ENCODE measurements around the gene LCE3E.

DNA sequence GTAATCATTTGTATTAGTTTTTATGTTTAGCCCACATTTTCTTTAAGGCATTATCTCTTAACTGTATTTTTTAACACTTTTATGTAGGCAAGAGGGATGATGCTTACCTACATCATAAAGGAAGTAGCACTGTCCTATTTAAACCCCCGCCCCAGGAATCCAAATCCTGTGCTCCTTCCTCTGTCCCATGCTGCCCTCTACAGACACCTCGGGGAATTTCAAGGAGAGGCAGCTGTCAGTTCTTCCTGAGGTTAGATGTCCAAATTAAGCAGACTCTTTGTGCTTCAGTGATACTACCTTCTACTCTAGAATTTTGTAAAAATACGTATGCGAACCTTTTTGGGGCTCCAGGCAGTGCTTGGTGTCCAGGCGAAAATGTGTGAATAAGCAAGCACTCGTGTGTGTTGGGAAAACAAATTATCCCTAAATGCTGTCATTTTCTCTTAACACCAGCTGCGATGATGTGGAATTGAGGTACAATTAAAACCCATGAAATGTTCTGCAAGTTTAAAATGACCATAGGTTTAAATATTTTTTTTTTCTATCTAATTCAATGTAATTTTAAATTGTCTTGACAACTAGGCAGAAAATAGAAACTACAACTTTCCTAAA, 33.1 kb downstream of the LCE3E start:
- TF ChIP-seq, protein P1, sequence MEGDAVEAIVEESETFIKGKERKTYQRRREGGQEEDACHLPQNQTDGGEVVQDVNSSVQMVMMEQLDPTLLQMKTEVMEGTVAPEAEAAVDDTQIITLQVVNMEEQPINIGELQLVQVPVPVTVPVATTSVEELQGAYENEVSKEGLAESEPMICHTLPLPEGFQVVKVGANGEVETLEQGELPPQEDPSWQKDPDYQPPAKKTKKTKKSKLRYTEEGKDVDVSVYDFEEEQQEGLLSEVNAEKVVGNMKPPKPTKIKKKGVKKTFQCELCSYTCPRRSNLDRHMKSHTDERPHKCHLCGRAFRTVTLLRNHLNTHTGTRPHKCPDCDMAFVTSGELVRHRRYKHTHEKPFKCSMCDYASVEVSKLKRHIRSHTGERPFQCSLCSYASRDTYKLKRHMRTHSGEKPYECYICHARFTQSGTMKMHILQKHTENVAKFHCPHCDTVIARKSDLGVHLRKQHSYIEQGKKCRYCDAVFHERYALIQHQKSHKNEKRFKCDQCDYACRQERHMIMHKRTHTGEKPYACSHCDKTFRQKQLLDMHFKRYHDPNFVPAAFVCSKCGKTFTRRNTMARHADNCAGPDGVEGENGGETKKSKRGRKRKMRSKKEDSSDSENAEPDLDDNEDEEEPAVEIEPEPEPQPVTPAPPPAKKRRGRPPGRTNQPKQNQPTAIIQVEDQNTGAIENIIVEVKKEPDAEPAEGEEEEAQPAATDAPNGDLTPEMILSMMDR (IDR thresholded peaks at IDR 0.05; ENCODE audit: low read length) = peak; percentile 80
- no peak for TF ChIP-seq EZH2 (IDR thresholded peaks at IDR 0.05; ENCODE audit: borderline replicate concordance, low read length)
